ENCODE measurements around the gene EXOC7. TPM values are rescaled to one million over a fixed set of nuclear protein-coding genes. Genes with fewer than 3 reads are reported as not detected.

EXOC7 gene
- total and polyA plus RNA-seq, 2 of the 8 experiments (the other 6 are each of a cell fraction or from before 2014, with no cell fraction given) = 77.1 to 92.6 TPM

DNA sequence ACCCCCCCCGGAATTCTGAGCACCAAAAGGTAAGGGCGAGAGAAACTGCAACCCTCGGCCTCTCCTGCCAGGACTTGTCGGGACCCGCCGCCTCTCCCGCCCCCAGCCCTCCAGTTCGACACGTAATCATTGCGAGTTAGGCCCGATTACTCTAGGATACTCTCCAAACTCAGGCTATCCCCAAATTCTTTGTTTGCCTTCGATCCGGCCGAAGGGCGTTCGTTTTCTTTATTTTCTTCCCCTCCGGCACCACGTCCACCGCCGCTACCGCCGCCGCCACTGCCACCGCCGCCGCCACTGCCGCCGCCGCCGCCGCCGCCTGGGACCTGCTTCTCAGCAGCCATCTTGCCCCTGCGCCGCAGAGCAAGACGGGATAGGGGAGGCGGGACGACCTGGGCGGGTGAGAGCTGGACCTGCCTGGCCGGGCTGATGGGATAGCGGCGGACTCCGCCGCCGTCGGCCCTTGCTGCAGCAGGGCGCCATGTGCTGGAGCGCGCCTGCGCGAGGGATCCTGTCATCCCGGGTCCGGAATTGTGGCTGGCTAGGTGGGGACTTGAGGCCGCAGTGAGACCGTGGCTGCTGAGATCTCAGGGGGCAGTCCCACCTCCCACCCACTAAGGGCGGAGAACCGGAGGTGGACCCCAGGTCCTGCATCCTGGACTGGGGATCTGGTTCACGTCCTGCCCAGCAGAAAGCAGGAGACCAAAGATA lies 31.3 kb downstream of the EXOC7 start, which contains the start of gene SRP68 (continued):
- TF ChIP-seq SP4 (IDR thresholded peaks at IDR 0.05; ENCODE audit: low read length) = no peak

All from H1 (cell line).